HuH-7.5 (cell line): Measurements from ENCODE around the gene LRP5.
"Not testable (repeated sequence)": the region's sequence is repeated elsewhere in the genome, so short reads cannot be mapped to it uniquely, and the experiment has no call there.

Source experiments
- DNase-seq: peaks from one replicate; pipeline ENCODE4 v3.0.0; 2011; ENCODE audit warnings: low spot score

Gene LRP5

DNA sequence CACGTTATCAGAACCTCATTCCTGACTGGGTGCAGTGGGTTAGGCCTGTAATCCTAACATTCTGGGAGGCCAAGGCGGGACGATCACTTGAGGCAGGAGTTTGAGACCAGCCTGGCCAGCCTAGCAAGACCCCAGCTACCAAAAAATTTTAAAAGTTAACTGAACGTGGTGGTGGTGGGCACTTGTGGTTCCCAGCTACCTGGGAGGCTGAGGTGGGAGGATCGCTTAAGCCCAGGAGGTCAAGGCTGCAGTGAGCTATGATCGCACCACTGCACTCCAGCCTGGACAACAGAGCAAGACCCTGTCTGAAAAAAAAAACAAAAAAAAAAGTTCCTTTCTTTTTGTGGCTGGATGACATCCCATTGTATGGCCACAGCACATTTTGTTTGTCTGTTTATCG, 80.4 kb downstream of the LRP5 start:
- no peak for DNase-seq

DNA sequence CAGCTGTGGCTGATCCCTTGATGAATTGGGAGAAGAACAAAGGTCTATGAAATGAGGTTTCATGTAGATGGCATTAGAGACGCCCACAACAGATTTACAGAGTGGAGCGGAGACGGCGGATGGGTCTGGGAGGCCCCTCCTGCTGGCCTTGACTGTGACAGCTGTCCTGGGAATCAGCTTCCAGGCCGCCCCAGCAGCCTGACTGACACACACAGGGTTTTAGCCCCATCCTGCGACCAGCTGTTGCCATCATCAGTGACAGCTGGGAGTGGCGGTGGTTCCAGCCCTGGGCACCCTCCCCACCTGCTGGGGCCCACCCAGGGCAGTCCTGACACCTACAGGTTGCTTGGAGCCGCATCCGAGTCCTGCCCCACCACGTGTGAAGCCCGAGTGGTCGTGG, 84.1 kb downstream of the LRP5 start:
- no peak for DNase-seq

DNA sequence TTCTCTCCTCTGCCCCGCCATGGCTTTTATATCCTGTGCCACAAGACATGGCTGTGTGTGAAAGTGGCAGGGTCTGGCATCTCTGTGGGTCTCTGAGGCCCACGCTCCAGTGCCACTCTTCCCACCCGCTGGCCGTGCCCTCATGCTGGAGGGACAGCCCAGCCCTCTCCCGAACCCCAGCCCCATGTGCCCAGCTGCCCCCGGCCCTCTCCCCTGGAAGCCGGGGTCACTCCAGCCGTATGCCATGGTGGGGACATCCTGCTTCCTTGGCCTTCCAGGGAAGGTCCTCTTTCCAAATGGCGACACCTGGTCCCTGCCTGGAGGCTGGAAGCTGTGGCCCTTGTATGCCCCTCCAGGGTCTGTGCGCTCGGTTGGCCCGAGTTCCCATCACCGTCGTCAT, 84.9 kb downstream of the LRP5 start:
- DNase-seq: no peak

DNA sequence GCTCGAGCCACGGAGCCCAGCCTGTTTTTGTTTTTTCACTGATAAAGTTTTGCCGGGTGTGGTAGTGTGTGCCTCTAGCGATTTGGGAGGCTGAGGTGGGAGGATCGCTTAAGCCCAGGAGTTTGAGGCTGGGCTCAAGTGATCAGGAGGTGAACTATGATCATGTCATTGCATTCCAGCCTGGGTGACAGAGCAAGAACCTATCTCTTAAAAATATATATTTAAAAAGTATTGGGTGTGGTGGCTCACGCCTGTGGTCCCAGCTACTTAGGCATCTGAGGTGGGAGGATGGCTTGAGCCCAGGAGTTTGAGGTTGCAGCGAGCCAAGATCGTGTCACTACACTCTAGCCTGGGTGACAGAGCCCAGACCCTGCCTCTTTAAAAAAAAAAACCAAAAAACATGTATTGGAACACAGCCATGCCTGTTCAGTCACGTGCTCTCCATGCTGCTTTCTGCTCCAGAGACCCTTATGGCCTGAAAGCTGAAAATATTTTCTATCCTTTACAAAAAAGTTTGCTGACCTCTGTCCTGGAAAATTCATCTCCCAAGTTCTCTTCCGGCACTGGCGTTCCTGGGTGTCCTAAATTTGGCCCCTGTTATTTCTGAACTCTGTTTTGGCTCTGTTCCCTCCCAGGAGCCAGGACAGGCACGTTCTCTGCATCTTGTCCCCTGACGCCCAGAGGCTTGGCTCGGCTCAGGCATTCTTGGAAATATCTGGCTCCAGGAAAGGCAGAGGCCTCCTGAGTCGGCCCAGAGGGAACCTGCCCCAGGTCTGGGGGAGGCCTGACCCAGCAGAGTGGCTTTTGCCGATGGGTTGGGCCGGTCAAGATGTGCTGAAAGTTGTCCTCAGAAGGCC, 86.8 kb downstream of the LRP5 start:
- no peak for DNase-seq

DNA sequence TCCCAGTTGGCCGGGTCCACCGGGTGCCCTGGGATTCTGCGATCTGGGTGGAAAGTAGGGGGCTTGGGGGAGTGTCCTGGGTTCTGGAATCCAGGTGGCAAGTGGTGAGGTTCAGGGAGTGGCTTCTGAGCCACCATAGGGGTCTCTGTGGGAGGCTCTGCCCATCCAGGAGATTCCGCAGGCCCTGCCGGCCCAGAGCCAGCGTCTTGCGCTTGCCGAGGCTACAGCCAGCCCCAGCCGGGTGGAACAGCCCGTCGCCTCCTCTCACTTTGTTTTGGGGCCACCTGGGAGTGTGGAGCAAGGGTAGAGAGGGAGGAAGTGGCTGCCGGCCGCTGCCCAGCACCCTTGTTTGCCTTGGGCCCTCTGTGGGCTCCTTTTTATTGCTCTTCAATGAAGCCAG, 87.5 kb downstream of the LRP5 start:
- DNase-seq: no peak

DNA sequence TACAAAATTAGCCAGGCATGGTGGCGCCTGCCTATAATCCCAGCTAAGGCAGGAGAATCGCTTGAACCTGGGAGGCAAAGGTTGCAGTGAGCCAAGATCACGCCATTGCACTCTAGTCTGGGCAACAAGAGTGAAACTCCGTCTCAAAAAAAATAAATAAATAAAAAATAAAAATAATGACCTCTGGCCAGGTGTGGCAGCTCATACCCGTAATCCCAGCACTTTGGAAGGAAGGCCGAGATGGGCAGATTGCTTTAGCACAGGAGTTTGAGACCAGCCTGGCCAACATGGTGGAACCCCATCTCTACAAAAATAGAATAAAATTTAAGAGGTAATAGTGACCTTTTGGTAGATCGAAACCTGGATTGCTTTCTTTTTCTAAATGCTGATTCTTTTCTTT, 88.2 kb downstream of the LRP5 start:
- not testable (repeated sequence) for DNase-seq

DNA sequence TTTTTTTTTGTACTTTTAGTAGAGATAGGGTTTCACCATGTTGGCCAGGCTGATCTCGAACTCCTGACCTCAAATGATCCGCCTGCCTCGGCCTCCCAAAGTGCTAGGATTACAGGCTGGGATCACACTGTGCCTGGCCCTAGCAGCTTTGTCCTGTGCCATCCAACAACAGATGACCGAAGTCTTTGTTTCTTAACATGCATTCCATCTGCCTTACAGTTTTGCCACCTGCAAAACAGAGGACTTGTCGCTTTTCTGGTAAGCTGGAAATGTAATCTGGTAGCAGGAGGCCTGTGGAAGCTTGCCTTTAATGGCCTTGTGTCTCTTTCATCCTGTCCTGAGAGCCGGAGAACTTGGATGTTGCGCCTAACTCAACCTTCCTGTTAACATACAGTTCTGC, 89.5 kb downstream of the LRP5 start:
- DNase-seq: no peak

DNA sequence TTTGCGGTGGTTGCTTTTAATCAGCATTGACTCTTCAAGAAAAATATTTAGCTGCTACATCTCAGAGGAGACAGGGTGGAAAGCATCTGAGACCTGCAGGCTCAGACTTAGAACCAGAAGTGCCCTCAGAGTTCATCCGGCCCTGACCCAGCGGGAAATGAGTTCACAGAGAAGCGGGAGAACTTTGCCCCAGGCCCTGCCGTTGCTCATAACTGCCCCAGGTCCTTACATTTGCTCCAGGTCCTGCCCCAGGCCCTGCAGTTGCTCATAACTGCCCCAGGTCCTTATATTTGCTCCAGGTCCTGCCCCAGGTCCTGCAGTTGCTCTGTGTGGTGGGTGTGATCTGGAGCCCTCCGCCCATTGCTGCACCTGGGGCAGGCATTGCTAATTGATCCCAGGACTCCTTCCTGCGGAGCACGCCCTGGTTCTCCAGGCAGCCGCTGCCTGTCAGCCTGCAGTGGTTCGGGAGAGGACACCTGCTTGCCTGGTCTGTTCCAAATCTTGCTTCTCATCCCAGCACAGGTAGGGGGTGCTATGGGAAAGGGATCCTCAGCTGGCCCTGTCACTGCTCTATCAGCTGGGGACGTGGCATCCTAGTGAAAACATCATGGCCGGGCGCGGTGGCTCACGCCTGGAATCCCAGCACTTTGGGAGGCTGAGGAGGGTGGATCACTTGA, 90.1 kb downstream of the LRP5 start:
- no peak for DNase-seq

DNA sequence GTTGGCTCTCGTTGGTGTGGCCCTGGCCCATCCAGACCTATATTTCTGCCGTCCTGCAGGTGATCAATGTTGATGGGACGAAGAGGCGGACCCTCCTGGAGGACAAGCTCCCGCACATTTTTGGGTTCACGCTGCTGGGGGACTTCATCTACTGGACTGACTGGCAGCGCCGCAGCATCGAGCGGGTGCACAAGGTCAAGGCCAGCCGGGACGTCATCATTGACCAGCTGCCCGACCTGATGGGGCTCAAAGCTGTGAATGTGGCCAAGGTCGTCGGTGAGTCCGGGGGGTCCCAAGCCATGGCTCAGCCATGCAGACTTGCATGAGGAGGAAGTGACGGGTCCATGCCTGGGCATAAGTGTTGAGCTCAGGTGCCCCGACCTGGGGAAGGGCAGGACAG, 91.0 kb downstream of the LRP5 start:
- DNase-seq: no peak

DNA sequence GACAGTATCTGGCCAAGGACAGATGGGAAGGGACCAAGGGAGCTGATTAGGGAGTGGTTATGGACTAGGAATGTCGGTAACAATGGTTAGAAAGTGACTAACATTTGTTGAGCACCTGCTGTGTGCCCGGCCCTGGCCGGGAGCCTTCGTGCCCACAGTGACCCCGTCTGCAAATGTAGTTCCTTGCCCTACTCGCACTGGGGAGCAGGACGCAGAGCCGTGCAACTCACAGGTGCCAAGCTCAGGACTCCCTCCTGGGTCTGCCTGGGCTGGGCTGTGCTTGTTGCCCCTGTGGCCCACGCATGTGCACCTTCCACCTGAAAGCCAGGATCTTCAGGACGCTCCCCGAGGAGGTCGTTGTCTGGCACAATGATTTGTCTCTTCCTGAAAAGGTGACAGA, 91.4 kb downstream of the LRP5 start:
- DNase-seq: no peak

DNA sequence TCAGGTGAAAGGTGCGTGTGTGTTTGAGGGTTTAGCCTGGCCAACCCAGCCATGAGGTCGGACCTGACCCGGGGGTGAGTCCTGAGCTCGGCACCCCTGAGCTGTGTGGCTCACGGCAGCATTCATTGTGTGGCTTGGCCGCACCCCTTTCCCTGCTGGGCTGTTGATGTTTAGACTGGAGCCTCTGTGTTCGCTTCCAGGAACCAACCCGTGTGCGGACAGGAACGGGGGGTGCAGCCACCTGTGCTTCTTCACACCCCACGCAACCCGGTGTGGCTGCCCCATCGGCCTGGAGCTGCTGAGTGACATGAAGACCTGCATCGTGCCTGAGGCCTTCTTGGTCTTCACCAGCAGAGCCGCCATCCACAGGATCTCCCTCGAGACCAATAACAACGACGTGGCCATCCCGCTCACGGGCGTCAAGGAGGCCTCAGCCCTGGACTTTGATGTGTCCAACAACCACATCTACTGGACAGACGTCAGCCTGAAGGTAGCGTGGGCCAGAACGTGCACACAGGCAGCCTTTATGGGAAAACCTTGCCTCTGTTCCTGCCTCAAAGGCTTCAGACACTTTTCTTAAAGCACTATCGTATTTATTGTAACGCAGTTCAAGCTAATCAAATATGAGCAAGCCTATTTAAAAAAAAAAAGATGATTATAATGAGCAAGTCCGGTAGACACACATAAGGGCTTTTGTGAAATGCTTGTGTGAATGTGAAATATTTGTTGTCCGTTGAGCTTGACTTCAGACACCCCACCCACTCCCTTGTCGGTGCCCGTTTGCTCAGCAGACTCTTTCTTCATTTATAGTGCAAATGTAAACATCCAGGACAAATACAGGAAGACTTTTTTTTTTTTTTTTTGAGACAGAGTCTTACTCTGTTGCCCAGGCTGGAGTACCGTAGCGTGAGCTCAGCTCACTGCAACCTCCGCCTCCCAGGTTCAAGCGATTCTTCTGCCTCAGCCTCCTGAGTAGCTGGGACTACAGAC, 94.2 kb downstream of the LRP5 start:
- DNase-seq: peak; percentile 87

DNA sequence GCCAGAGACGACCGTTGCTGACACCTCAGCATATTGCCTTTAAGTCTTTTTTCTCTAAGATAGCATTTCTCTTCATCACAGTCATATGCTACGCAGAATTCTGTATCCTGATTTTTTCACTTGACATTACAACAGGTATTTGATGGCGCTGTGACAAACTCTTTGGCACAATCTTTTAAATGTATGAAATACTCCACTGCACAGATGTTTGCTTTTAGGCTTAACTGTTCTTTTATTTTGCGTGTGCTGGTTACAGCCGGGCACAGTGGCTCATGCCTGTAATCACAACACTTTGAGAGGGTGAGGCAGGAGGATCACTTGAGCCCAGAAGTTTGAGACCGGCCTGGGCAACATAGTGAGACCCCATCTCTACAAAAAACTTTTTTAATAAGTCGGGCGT, 96.1 kb downstream of the LRP5 start:
- DNase-seq: no peak

DNA sequence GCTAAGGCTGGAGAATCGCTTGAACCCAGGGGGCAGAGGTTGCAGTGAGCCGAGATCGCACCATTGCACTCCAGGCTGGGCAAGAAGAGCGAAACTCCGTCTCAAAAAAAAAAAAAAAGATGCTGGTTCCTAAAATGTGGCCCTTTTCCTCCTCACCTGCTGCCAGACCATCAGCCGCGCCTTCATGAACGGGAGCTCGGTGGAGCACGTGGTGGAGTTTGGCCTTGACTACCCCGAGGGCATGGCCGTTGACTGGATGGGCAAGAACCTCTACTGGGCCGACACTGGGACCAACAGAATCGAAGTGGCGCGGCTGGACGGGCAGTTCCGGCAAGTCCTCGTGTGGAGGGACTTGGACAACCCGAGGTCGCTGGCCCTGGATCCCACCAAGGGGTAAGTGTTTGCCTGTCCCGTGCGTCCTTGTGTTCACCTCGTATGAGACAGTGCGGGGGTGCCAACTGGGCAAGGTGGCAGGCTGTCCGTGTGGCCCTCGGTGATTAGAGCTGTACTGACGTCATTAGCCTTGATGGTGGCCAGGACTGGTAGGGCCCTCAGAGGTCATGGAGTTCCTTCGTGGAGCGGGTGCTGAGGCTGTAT, 97.5 kb downstream of the LRP5 start:
- no peak for DNase-seq

DNA sequence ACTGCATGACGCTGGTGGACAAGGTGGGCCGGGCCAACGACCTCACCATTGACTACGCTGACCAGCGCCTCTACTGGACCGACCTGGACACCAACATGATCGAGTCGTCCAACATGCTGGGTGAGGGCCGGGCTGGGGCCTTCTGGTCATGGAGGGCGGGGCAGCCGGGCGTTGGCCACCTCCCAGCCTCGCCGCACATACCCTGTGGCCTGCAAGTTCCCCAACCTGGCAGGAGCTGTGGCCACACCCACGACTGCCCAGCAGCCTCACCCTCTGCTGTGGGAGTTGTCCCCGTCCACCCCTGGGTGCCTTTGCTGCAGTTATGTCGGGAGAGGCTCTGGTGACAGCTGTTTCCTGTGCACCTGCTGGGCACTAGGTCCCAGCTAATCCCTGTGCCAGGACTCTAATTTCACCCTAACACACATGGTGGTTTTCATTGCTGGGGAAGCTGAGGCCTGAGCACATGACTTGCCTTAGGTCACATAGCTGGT, 99.2 kb downstream of the LRP5 start:
- no peak for DNase-seq

DNA sequence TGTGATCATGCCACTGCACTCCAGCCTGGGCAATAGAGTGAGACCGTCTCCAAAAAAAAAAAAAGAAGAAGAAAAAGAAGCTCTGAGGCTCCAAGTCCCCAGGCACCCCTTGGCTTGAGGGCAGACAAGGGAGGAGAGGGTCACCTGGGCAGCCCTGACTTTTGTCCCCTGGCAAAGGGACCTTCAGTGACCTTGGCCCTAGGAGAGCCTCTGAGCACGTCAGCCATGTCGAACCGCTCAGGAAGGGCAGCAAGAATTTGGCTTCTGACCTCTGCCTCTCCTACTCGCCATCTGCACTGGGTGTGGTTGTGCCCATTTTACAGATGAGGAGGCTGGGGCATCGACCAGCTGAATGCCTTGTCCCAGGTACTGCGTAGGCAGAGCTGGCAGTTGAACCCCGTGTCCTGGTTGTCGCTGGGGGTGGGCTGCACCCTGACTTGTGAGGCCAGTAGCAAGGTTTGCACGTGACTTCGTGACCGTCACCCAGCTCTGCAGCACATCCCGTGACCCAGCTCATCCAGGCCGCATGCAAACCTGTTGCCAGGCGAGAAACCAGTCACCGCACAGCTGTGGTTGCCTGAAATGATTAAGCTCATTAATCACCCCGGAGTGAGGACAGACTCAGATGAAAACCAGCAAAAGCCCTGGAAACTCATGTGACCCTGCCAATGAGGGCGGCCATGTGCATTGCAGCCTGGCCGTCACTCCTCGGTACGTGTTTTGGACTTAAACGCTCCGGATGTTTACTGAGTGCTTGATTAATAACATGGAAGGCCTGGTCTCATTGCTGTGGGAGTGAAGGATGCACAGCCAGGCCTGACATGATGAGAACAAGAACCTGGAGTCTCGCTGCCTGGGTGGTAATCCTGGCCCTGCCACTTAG, 100.4 kb downstream of the LRP5 start:
- DNase-seq: no peak

DNA sequence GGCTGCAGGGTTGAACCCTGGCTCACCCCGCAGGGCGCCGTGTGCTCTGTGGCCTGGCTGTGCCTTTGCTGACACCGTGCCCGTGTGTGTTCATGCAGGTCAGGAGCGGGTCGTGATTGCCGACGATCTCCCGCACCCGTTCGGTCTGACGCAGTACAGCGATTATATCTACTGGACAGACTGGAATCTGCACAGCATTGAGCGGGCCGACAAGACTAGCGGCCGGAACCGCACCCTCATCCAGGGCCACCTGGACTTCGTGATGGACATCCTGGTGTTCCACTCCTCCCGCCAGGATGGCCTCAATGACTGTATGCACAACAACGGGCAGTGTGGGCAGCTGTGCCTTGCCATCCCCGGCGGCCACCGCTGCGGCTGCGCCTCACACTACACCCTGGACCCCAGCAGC, 101.2 kb downstream of the LRP5 start:
- no peak for DNase-seq

DNA sequence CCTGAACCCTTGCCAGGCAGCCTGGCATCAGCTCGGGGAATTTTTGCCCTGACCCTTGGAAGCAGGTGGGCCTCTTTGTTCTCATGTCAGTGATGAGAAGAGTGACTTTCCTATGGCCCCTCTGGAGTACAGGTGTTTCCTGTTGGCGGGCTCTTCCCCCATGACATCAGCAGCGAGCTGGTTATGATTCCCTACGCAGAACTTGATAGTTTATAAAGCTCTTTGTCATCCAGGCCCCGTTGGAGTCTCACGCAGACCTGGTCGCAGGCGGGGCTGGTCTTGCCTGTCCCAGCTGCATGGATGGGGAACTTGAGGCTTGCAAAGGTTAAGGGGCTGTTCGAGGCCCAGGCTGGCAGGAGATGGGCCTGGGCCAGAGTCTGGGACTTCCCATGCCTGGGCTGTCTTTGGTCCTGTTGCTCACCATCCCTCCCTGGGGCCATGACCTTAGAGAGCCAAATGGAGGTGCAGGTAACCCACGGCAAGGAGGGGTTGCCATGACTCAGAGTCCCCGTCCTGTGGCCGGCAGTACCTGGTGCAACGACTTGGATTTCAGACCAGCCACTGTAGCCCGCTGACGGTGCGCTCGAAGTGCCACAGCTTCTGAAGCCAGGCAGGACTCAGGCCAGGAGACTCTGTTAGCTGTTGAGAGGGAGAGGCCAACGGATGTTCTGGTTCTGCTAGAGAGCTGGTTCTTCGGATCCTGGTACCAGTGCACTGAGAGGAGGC, 102.3 kb downstream of the LRP5 start:
- no peak for DNase-seq

DNA sequence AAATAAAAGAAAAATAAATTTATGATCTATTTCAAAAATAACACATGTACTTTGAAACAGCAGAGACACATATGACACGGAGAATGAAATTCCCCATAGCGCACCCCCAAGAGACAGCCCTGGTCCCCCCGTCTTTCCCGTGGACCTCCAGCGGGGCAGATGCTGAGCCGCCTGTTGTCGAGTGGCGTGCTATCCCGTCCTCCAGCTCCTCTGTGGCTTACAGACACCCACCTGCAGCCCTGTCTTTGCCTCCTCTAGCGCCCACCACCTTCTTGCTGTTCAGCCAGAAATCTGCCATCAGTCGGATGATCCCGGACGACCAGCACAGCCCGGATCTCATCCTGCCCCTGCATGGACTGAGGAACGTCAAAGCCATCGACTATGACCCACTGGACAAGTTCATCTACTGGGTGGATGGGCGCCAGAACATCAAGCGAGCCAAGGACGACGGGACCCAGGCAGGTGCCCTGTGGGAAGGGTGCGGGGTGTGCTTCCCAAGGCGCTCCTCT, 103.7 kb downstream of the LRP5 start:
- no peak for DNase-seq

DNA sequence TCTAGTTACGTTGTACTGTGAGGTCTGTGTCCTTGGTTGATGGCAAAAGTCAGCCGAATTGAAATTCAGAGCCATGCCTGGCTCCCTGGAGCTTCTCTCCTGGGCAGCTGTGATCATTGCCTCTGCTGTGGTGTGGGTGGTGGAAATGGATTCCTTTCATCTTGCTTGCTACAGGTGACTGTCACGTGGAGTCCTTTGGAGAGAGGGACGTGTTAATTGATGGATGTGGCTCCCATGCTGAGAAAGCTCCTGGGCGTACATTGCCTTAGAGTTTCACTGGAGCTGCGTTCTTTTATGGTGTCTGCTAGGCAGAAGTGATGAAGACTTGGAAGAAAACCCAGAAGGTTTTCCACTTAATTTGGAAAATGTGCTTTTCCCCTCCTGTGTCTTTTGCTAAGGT, 106.3 kb downstream of the LRP5 start:
- DNase-seq: no peak

DNA sequence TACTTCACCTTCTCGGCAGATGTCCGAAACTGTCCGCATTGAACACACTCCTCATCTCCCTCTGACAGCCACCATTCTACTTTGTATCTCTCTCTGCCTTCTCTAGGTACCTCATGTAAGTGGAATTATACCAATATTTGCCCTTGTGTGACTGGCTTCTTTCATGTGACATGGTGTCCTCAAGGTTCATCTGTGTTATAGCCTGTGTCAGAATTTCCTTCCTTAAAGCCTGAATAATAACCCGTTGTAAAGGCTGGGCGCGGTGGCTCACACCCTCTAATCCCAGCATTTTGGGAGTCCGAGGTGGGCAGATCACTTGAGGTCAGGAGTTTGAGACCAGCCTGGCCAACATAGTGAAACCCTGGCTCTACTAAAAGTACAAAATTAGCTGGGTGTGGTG, 107.8 kb downstream of the LRP5 start:
- DNase-seq: no peak
